ENCODE data around the gene NAV2. TPM values are rescaled to one million over a fixed set of nuclear protein-coding genes. Genes with fewer than 3 reads are reported as not detected.

The NAV2 gene
- total and polyA plus RNA-seq, 4 experiments from 2014 or later, result 1.1 to 6.2 (median 4.2) TPM; not detected in 1

DNA sequence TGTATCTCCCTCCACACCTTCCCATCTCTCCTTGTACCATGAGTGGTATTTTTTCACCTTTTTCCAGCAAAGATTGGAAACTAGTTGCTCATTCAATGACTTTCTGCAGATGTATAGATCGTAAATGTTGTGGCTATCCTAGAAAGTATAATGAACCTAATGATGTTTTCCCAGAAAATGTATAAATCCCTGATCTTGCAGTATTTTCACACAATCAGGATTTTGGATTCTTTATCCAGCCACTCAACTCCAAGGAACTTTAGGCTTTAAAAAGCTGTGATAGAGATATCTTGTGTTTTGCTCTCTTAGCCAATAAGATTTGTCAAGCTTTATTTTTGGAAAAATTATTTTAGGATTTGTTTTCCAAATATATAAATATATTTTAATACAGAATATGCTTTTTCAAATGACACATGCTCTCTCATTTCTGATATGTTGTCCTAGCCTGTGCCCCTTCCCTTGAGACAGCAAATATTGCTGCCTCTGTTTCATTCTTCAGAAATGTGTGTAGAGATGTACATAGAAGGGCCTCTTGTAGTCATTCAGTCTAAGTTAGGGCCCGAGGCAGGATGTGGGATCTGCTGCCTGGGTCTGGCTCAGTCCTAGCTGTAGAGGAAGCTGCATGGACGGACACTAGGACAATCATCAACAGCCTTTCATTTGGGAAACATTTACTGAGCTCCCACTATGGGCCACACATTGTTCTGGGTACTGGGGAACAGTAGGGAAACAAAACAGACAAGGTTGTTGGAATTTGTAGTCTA is 62.4 kb downstream of the NAV2 start:
- Histone ChIP-seq H3K27ac (ENCODE audit: low read depth, low read length) (no peak overlapping the region), H3K27me3 (ENCODE audit: insufficient read depth, low read length) (peaks cover 6% of the 10 kb centered on the region), H3K9me3 (ENCODE audit: control insufficient read depth in 1 of 2, low read length in 2 of 2) (no peaks in the 10 kb centered on the region), H3K4me3 (ENCODE audit: low read length in 2 of 2) (no peak overlapping the region), H3K36me3 (ENCODE audit: insufficient read depth, low read length) (no peaks in the 10 kb centered on the region), H3K4me1 (ENCODE audit: insufficient read depth, low read length) (peaks cover 6% of the 10 kb centered on the region)
- peaks cover 38 to 39% of the 10 kb centered on the region in 2 donors for H3K27me3 Mint-ChIP-seq
- H3K4me3 Mint-ChIP-seq, result peak overlapping the region in 2 of 8 donors; percentile 40 to 63
- H3K4me1 Mint-ChIP-seq, result peaks cover 7 to 18% (median 14%) of the 10 kb centered on the region in 4 donors
- no peak overlapping the region for H3K27ac Mint-ChIP-seq
- H3K9me3 Mint-ChIP-seq, result peaks cover 0 to 5% (median 0%) of the 10 kb centered on the region in 8 donors
- H3K36me3 Mint-ChIP-seq, result no peaks in the 10 kb centered on the region
- CTCF ChIA-PET (ENCODE audit: partially characterized antibody), result interaction anchor here (1.2 kb wide), 1 partner anchor 8 kb away, joined by 3 read pairs; no protein-coding TSS in a partner anchor
- POLR2A ChIA-PET (ENCODE audit: partially characterized antibody), result no interaction called here
- intact Hi-C loops (cut with micrococcal nuclease), result no loop called here
- DNase-seq, result no peak

DNA sequence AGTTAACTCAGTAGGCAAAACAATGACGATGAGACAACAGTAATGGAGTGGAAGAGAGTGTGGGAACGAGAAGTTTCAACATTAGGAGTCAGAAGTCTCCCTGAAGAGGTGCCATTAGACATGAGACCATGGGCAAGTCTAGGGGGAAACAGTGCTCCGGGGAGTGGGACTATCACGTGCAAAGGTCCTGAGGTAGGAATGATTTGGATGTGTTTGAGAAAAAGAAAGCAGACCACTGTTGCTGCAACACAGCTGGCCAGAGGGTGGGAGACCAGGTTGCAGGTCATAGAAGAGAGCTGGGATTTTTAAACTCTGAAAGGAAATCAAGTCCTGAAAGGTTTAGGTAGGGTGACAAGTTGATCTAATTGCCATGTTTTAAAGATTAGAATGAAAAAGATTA is 63.0 kb downstream of the NAV2 start:
- DNase-seq, result no peak
- Histone ChIP-seq H3K27ac (ENCODE audit: low read depth, low read length) (no peak overlapping the region), H3K4me3 (ENCODE audit: low read length in 2 of 2) (no peak overlapping the region), H3K36me3 (ENCODE audit: insufficient read depth, low read length) (no peaks in the 10 kb centered on the region), H3K27me3 (ENCODE audit: insufficient read depth, low read length) (peaks cover 6% of the 10 kb centered on the region), H3K9me3 (ENCODE audit: control insufficient read depth in 1 of 2, low read length in 2 of 2) (no peaks in the 10 kb centered on the region), H3K4me1 (ENCODE audit: insufficient read depth, low read length) (peaks cover 6% of the 10 kb centered on the region)
- peaks cover 0 to 5% (median 0%) of the 10 kb centered on the region in 8 donors for H3K9me3 Mint-ChIP-seq
- POLR2A ChIA-PET (ENCODE audit: partially characterized antibody), result no interaction called here
- intact Hi-C loops (cut with micrococcal nuclease), result no loop called here
- peaks cover 38 to 39% of the 10 kb centered on the region in 2 donors for H3K27me3 Mint-ChIP-seq
- peaks cover 7 to 18% (median 14%) of the 10 kb centered on the region in 4 donors for H3K4me1 Mint-ChIP-seq
- no peaks in the 10 kb centered on the region for H3K36me3 Mint-ChIP-seq
- peak overlapping the region in 4 of 8 donors; percentile 40 to 63 (median 48) for H3K4me3 Mint-ChIP-seq
- H3K27ac Mint-ChIP-seq, result peak overlapping the region in 1 of 7 donors; percentile 53
- CTCF ChIA-PET (ENCODE audit: partially characterized antibody), result no interaction called here

DNA sequence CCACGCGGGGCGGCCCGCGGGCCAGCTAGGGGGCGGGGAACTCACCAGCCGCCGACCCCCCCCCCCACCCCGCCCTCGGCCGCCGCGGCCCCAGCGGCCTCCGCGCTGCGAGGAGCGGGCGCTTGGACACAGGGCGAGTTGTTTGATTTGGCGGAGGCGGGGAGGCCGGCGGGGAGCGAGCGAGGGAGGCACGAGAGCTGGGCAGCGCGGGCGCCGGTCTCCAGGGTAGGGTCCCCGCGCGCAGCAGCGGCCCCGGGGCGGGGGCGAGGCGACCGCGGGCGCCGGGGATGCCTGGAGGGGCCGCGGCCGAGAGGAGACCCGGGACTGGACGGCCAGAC is 64.4 kb downstream of the NAV2 start:
- Mint-ChIP-seq H3K4me3 (peak overlapping the region in 1 of 8 donors; percentile 64), H3K27ac (no peak overlapping the region), H3K9me3 (peaks cover 0 to 5% (median 0%) of the 10 kb centered on the region in 8 donors), H3K4me1 (peaks cover 7 to 18% (median 14%) of the 10 kb centered on the region in 4 donors), H3K36me3 (no peaks in the 10 kb centered on the region), H3K27me3 (peaks cover 36 to 40% of the 10 kb centered on the region in 2 donors)
- ChIA-PET CTCF (ENCODE audit: partially characterized antibody) (interaction anchor here (0.7 kb wide), 1 partner anchor 216 kb away, joined by 3 read pairs; no protein-coding TSS in a partner anchor), POLR2A (ENCODE audit: partially characterized antibody) (no interaction called here)
- H3K27ac ChIP-seq (ENCODE audit: low read depth, low read length), result no peak overlapping the region
- no peak overlapping the region for H3K4me3 ChIP-seq (ENCODE audit: low read length in 2 of 2)
- peaks cover 6% of the 10 kb centered on the region for H3K4me1 ChIP-seq (ENCODE audit: insufficient read depth, low read length)
- H3K27me3 ChIP-seq (ENCODE audit: insufficient read depth, low read length), result peaks cover 6% of the 10 kb centered on the region
- DNase-seq, result no peak
- no peaks in the 10 kb centered on the region for H3K36me3 ChIP-seq (ENCODE audit: insufficient read depth, low read length)
- intact Hi-C loops (cut with micrococcal nuclease), result no loop called here
- no peaks in the 10 kb centered on the region for H3K9me3 ChIP-seq (ENCODE audit: control insufficient read depth in 1 of 2, low read length in 2 of 2)

DNA sequence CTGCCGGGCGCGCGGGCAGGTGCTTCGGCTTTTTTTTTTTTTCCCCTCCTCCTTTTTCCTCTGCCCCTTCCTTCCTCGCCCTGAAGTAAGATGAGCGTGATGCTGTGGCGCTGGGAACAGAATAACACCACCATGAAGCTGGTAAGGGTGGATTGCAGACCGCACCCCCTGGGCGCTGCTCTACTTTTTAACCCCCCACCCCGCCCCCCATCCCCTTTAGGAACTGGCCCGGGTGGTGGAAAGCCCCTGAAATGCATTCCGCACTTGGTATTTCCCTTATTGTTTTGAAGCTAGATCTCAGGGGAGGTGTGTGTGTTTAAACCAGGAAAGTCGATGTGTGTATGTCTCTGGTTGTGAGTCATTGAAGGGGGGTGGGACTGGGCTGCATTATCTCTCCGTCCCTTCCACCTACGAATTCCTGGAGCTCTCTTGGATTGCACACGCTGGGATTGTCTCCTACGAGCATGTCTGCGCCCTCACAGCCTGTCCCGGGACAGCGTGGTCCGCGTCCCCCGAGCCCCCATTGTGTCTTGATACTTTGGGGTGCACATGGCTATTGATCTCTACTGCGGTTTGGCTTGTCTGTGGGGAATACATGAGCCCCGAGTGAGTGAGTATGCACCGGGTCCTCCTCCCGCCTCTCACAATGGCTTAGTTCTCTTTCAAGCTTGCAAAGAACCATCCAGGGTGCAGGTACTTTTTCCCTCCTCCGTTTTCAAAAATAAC is 64.9 kb downstream of the NAV2 start:
- H3K36me3 Mint-ChIP-seq, result no peaks in the 10 kb centered on the region
- POLR2A ChIA-PET (ENCODE audit: partially characterized antibody), result no interaction called here
- CTCF ChIA-PET (ENCODE audit: partially characterized antibody), result interaction anchor here (0.7 to 1.1 kb wide), 2 partner anchors 12 to 217 kb away, joined by 3 read pairs; no protein-coding TSS in a partner anchor
- H3K9me3 Mint-ChIP-seq, result peaks cover 0 to 5% (median 0%) of the 10 kb centered on the region in 8 donors
- H3K27ac Mint-ChIP-seq, result no peak overlapping the region
- peak overlapping the region; percentile 37 to 76 (median 60) for H3K4me3 Mint-ChIP-seq
- peaks cover 7 to 18% (median 14%) of the 10 kb centered on the region in 4 donors for H3K4me1 Mint-ChIP-seq
- no peaks in the 10 kb centered on the region for H3K9me3 ChIP-seq (ENCODE audit: control insufficient read depth in 1 of 2, low read length in 2 of 2)
- peaks cover 36 to 40% of the 10 kb centered on the region in 2 donors for H3K27me3 Mint-ChIP-seq
- H3K4me1 ChIP-seq (ENCODE audit: insufficient read depth, low read length), result peaks cover 6% of the 10 kb centered on the region
- no peak overlapping the region for H3K27ac ChIP-seq (ENCODE audit: low read depth, low read length)
- intact Hi-C loops (cut with micrococcal nuclease), result no loop called here
- no peaks in the 10 kb centered on the region for H3K36me3 ChIP-seq (ENCODE audit: insufficient read depth, low read length)
- H3K27me3 ChIP-seq (ENCODE audit: insufficient read depth, low read length), result peaks cover 6% of the 10 kb centered on the region
- no peak overlapping the region for H3K4me3 ChIP-seq (ENCODE audit: low read length in 2 of 2)
- DNase-seq, result no peak

DNA sequence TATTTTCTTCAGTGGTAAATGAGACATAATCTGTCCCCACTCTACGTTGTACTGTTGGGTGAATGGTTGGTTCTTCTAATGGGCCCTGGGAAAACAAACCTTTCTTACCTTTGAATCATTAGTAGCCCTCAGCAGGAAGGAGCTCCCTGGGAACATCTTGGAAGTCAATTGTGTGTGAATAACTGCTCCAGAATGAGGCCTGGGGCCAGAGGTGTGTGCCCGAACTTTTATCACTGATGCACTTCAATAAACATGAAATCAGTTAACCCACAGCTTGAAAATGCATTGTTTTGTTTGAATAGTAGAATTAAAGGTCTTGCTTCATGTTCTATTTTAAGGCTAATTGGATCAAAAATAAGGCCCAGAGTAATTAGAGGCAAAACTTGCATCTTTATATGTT is 67.1 kb downstream of the NAV2 start:
- peaks cover 33 to 37% of the 10 kb centered on the region in 2 donors for H3K27me3 Mint-ChIP-seq
- Histone ChIP-seq H3K27me3 (ENCODE audit: insufficient read depth, low read length) (peaks cover 6% of the 10 kb centered on the region), H3K4me1 (ENCODE audit: insufficient read depth, low read length) (peaks cover 6% of the 10 kb centered on the region), H3K36me3 (ENCODE audit: insufficient read depth, low read length) (no peaks in the 10 kb centered on the region), H3K27ac (ENCODE audit: low read depth, low read length) (no peak overlapping the region), H3K4me3 (ENCODE audit: low read length in 2 of 2) (no peak overlapping the region), H3K9me3 (ENCODE audit: control insufficient read depth in 1 of 2, low read length in 2 of 2) (no peaks in the 10 kb centered on the region)
- ChIA-PET POLR2A (ENCODE audit: partially characterized antibody) (no interaction called here), CTCF (ENCODE audit: partially characterized antibody) (no interaction called here)
- H3K27ac Mint-ChIP-seq, result no peak overlapping the region
- H3K9me3 Mint-ChIP-seq, result peaks cover 0 to 5% (median 0%) of the 10 kb centered on the region in 8 donors
- no peak for DNase-seq
- no peaks in the 10 kb centered on the region for H3K36me3 Mint-ChIP-seq
- intact Hi-C loops (cut with micrococcal nuclease), result no loop called here
- H3K4me1 Mint-ChIP-seq, result peaks cover 7 to 18% (median 14%) of the 10 kb centered on the region in 4 donors
- H3K4me3 Mint-ChIP-seq, result no peak overlapping the region

DNA sequence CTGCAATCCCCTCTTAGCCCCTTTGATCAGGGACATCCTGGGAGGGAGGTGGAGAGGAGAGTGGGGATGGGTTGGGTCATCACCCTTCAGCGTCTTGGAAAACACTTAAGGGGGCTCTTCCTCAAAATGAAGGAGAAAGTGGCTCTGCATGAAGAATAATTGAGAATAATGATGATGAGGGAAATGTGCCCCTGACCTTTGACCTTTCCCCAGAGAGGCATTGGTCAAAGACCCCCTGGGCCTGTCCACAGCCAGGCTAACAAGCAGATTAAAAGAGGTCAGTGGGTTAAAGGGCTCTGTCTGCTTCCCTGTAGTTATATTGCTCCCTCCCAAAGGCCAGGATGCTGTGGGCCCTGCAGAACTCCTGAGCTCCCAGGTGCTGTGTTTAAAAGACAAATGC is 68.7 kb downstream of the NAV2 start:
- Histone ChIP-seq H3K4me1 (ENCODE audit: insufficient read depth, low read length) (peaks cover 6% of the 10 kb centered on the region), H3K9me3 (ENCODE audit: control insufficient read depth in 1 of 2, low read length in 2 of 2) (no peaks in the 10 kb centered on the region), H3K27me3 (ENCODE audit: insufficient read depth, low read length) (peaks cover 1% of the 10 kb centered on the region), H3K36me3 (ENCODE audit: insufficient read depth, low read length) (no peaks in the 10 kb centered on the region), H3K27ac (ENCODE audit: low read depth, low read length) (no peak overlapping the region), H3K4me3 (ENCODE audit: low read length in 2 of 2) (no peak overlapping the region)
- Mint-ChIP-seq H3K27ac (no peak overlapping the region), H3K27me3 (peaks cover 24 to 30% of the 10 kb centered on the region in 2 donors), H3K9me3 (no peaks in the 10 kb centered on the region), H3K4me3 (no peak overlapping the region), H3K36me3 (no peaks in the 10 kb centered on the region), H3K4me1 (peaks cover 7 to 13% (median 10%) of the 10 kb centered on the region in 4 donors)
- ChIA-PET POLR2A (ENCODE audit: partially characterized antibody) (no interaction called here), CTCF (ENCODE audit: partially characterized antibody) (no interaction called here)
- DNase-seq, result no peak
- intact Hi-C loops (cut with micrococcal nuclease), result no loop called here

DNA sequence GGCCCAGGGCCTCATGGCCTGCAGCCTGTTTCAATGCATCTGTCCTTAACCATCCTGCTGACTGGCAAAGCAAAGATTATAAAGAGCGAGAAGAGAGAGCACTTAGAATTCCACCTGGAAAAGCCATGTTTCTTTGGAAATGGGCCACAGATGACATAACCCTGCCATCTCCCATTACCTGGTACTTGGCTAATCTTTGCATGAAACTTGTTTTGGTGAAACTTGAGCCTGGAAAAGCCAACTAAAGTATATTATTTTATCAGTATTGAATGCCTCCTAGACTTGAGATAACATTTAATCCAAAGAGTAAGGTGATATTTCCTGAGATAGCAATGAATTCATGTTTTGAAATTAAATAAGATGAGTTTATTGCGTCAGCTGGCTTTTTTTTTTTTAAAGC is 72.6 kb downstream of the NAV2 start:
- Histone ChIP-seq H3K36me3 (ENCODE audit: insufficient read depth, low read length) (no peaks in the 10 kb centered on the region), H3K4me3 (ENCODE audit: low read length in 2 of 2) (no peak overlapping the region), H3K4me1 (ENCODE audit: insufficient read depth, low read length) (no peaks in the 10 kb centered on the region), H3K27me3 (ENCODE audit: insufficient read depth, low read length) (no peaks in the 10 kb centered on the region), H3K27ac (ENCODE audit: low read depth, low read length) (no peak overlapping the region), H3K9me3 (ENCODE audit: control insufficient read depth in 1 of 2, low read length in 2 of 2) (no peaks in the 10 kb centered on the region)
- CTCF ChIA-PET (ENCODE audit: partially characterized antibody), result no interaction called here
- POLR2A ChIA-PET (ENCODE audit: partially characterized antibody), result no interaction called here
- H3K27ac Mint-ChIP-seq, result no peak overlapping the region
- no peak for DNase-seq
- intact Hi-C loops (cut with micrococcal nuclease), result no loop called here
- peaks cover 5 to 19% of the 10 kb centered on the region in 2 donors for H3K27me3 Mint-ChIP-seq
- H3K4me1 Mint-ChIP-seq, result no peaks in the 10 kb centered on the region
- no peaks in the 10 kb centered on the region for H3K9me3 Mint-ChIP-seq
- H3K4me3 Mint-ChIP-seq, result no peak overlapping the region
- H3K36me3 Mint-ChIP-seq, result no peaks in the 10 kb centered on the region

All from CD4-positive, alpha-beta memory T cell (primary cell).